ENCODE data around the gene RAB4A. TPM values are rescaled to one million over a fixed set of nuclear protein-coding genes. Genes with fewer than 3 reads are reported as not detected.
A peak's percentile ranks its signal among the peaks of the same experiment; 100 is the strongest.

Gene RAB4A
- total RNA-seq, 2 donors from 2014 or later, result 80.9 to 103 TPM

- Histone ChIP-seq H3K36me3 (no peaks in the 10 kb centered on the region), H3K9ac (ENCODE audit: low read depth in 2 of 2, low read length in 2 of 2) (no peak overlapping the region), H3K27me3 (no peaks in the 10 kb centered on the region), H3K27ac (no peak overlapping the region), H3K9me3 (no peaks in the 10 kb centered on the region), H3K4me3 (no peak overlapping the region), H3K4me1 (no peaks in the 10 kb centered on the region)
- no peak for DNase-seq
- intact Hi-C loops (cut with DNase I), result no loop called here
- TF ChIP-seq, protein P1, sequence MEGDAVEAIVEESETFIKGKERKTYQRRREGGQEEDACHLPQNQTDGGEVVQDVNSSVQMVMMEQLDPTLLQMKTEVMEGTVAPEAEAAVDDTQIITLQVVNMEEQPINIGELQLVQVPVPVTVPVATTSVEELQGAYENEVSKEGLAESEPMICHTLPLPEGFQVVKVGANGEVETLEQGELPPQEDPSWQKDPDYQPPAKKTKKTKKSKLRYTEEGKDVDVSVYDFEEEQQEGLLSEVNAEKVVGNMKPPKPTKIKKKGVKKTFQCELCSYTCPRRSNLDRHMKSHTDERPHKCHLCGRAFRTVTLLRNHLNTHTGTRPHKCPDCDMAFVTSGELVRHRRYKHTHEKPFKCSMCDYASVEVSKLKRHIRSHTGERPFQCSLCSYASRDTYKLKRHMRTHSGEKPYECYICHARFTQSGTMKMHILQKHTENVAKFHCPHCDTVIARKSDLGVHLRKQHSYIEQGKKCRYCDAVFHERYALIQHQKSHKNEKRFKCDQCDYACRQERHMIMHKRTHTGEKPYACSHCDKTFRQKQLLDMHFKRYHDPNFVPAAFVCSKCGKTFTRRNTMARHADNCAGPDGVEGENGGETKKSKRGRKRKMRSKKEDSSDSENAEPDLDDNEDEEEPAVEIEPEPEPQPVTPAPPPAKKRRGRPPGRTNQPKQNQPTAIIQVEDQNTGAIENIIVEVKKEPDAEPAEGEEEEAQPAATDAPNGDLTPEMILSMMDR (IDR thresholded peaks at IDR 0.05), result no peak
Observed at GRCh38 chr1:229339520-229339919, 68.6 kb downstream of the RAB4A start.

DNA sequence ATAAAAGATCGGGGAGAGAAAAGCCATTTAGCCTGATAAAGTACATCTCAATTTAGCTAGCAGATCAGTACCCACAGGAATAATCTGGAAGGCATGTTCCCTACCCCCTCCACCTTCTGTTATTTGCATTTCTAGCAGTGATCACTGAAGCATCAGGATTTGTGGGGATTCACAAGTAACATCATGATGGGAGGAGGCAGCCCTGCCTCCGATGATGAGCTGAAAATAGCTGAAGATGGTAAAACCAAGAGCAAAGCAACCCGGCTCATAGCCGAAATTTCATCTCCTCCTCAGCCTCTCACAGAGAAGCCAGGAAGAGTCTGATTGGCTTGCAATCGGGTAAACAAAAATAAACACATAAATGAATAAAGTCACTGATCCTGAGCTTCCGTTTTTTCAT lies 69.6 kb downstream of the RAB4A start:
- no peaks in the 10 kb centered on the region for H3K9me3 ChIP-seq
- H3K4me1 ChIP-seq, result no peaks in the 10 kb centered on the region
- H3K9ac ChIP-seq (ENCODE audit: low read depth in 2 of 2, low read length in 2 of 2), result no peak overlapping the region
- intact Hi-C loops (cut with DNase I), result loop anchor here (5.0 kb wide), 1 partner anchor 63 kb away; no protein-coding TSS in a partner anchor
- no peaks in the 10 kb centered on the region for H3K27me3 ChIP-seq
- no peak overlapping the region for H3K27ac ChIP-seq
- H3K36me3 ChIP-seq, result no peaks in the 10 kb centered on the region
- DNase-seq, result no peak
- TF ChIP-seq, protein P1 (IDR thresholded peaks at IDR 0.05), result no peak
- no peak overlapping the region for H3K4me3 ChIP-seq

DNA sequence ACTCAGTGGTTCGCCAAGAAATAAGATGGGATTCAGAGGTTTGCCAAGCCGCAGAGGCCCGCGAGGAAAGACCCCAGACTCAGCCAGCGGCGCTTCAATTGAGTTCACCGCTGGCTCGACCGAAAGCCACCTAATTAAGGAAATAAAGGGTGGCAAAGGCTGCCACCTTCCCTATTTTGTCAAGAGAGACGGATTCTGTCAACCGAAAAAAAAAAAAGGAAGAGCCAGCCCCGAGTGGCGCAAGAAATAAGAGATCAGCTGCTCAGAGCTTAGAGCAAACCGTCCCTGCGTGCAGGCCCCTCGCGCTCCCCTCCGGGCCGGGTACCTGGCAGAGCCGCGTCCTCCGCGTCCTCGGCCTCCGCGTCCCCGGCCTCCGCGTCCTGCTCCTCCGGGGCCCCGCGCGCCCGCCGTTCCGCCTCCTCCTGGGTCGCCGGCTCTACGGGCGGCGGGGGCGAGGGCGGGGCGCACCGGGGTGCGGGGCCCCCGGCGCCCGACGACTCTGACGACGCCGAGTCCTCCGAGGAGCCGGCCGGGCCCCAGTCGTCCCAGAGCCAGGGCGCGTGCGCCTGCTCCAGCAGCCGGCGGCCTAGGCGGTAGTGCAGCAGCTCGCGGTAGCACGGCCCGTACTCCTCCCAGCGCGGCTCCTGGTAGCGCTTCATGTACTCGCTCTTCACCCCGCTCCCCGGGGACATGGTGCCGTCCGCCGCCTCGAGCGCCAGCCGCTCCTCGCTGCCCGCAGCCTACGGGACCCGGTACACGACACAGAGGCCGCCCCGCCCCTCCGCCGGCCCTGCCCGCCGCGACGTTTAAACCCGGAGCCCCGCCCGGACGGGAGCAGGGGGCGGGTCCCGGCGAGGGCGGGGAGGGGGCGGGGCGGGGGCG lies 71.1 kb downstream of the RAB4A start:
- H3K4me1 ChIP-seq, result no peaks in the 10 kb centered on the region
- TF ChIP-seq, protein P1 (IDR thresholded peaks at IDR 0.05), result no peak
- no peaks in the 10 kb centered on the region for H3K36me3 ChIP-seq
- H3K27ac ChIP-seq, result peak overlapping the region; percentile 84
- H3K27me3 ChIP-seq, result no peaks in the 10 kb centered on the region
- no peaks in the 10 kb centered on the region for H3K9me3 ChIP-seq
- intact Hi-C loops (cut with DNase I), result loop anchor here (5.0 kb wide), 1 partner anchor 65 kb away; no protein-coding TSS in a partner anchor
- peak overlapping the region; percentile 58 to 80 for H3K9ac ChIP-seq (ENCODE audit: low read depth in 2 of 2, low read length in 2 of 2)
- peak; percentile 93 for DNase-seq
- peak overlapping the region; percentile 82 for H3K4me3 ChIP-seq

GRCh38 chr1:229342656-229343569 lies 72.0 kb downstream of the RAB4A start, which contains the start of gene CCSAP:
Gene CCSAP (minus strand): TSS chr1:229343047. CDS start chr1:229342465, 582 bp downstream.
- no peaks in the 10 kb centered on the region for H3K9me3 ChIP-seq
- peak within 1 kb of the TSS; percentile 82 for H3K4me3 ChIP-seq
- H3K4me1 ChIP-seq, result no peaks in the 10 kb centered on the region
- H3K27ac ChIP-seq, result peak within 1 kb of the TSS; percentile 84
- H3K36me3 ChIP-seq, result no peaks in the 10 kb centered on the region
- no peaks in the 10 kb centered on the region for H3K27me3 ChIP-seq
- peak; percentile 49 for DNase-seq
- peak within 1 kb of the TSS; percentile 62 to 96 for H3K9ac ChIP-seq (ENCODE audit: low read depth in 2 of 2, low read length in 2 of 2)
- TF ChIP-seq, protein P1 (IDR thresholded peaks at IDR 0.05), result no peak
- intact Hi-C loops (cut with DNase I), result loop anchor here (5.0 kb wide), 1 partner anchor 66 kb away; no protein-coding TSS in a partner anchor

- peak overlapping the region; percentile 82 for H3K4me3 ChIP-seq
- H3K9ac ChIP-seq (ENCODE audit: low read depth in 2 of 2, low read length in 2 of 2), result no peak overlapping the region
Observed at GRCh38 chr1:229344139-229344538, 73.2 kb downstream of the RAB4A start.

More at GRCh38 chr1:229344139-229344538, 73.2 kb downstream of the RAB4A start:
- Histone ChIP-seq H3K27me3 (no peaks in the 10 kb centered on the region), H3K4me1 (no peaks in the 10 kb centered on the region), H3K27ac (no peak overlapping the region), H3K9me3 (no peaks in the 10 kb centered on the region), H3K36me3 (no peaks in the 10 kb centered on the region)
- intact Hi-C loops (cut with DNase I), result loop anchor here (5.0 kb wide), 1 partner anchor 67 kb away; no protein-coding TSS in a partner anchor
- TF ChIP-seq, protein P1 (IDR thresholded peaks at IDR 0.05), result no peak
- DNase-seq, result no peak
